RWPE2 (cell line): ENCODE results near the gene FTCDNL1.

Experiments used
- ATAC-seq: fragments of 200-7000 bp; cut with Tn5 transposase; 3 replicates; pipeline ENCODE4 v1.9.1; 2021; ENCODE audit warnings: low read depth
- DNase-seq: peaks from one replicate; pipeline ENCODE4 v3.0.0-alpha.2; 2020; ENCODE audit warnings: low spot score
- H3K27ac ChIP-seq: fragments of 450-650 bp; 2 replicates; pipeline ENCODE4 v1.5.1; 2017; ENCODE audit warnings: mild to moderate bottlenecking; ENCODE audit not compliant: poor library complexity, severe bottlenecking
- H3K27me3 ChIP-seq: fragments of 250-450 bp; sonication (Bioruptor Pico); 2 replicates; pipeline ENCODE4 v1.5.1; 2021; ENCODE audit warnings: mild to moderate bottlenecking, moderate library complexity; ENCODE audit not compliant: insufficient read depth, poor library complexity, severe bottlenecking
- H3K36me3 ChIP-seq: fragments of 250-450 bp; sonication (Bioruptor Pico); 2 replicates; pipeline ENCODE4 v1.5.1; 2020; ENCODE audit warnings: low read depth, mild to moderate bottlenecking, moderate library complexity
- H3K4me1 ChIP-seq: fragments of 250-450 bp; sonication (Bioruptor Pico); 2 replicates; pipeline ENCODE4 v1.5.1; 2021; ENCODE audit warnings: mild to moderate bottlenecking, moderate library complexity; ENCODE audit not compliant: insufficient read depth, poor library complexity, severe bottlenecking
- H3K4me3 ChIP-seq: fragments of 250-450 bp; sonication (Bioruptor Pico); 2 replicates; pipeline ENCODE4 v1.5.1; 2021; ENCODE audit warnings: mild to moderate bottlenecking, moderate library complexity; ENCODE audit not compliant: severe bottlenecking
- H3K9me3 ChIP-seq: fragments of 250-450 bp; sonication (Bioruptor Pico); 2 replicates; pipeline ENCODE4 v1.5.1; 2021; ENCODE audit warnings: mild to moderate bottlenecking, moderate library complexity; ENCODE audit not compliant: severe bottlenecking
- CTCF ChIP-seq: fragments of 450-650 bp; IDR thresholded peaks from one replicate; pipeline ENCODE4 v1.5.1; 2017; ENCODE audit warnings: mild to moderate bottlenecking, moderate library complexity; ENCODE audit not compliant: poor library complexity, severe bottlenecking

FTCDNL1 gene

GRCh38 chr2:199716807-199717586 lies 134.0 kb downstream of the FTCDNL1 start:
- Histone ChIP-seq H3K4me3 (no peak overlapping the region), H3K36me3 (no peaks in the 10 kb centered on the region), H3K9me3 (no peaks in the 10 kb centered on the region), H3K27ac (no peak overlapping the region), H3K27me3 (no peaks in the 10 kb centered on the region), H3K4me1 (peaks cover 10% of the 10 kb centered on the region)
- TF ChIP-seq CTCF: no peak
- DNase-seq (no peak), ATAC-seq (peak; percentile 97)

GRCh38 chr2:199713746-199714145 lies 137.2 kb downstream of the FTCDNL1 start:
- ATAC-seq (no peak), DNase-seq (no peak)
- Histone ChIP-seq H3K36me3 (no peaks in the 10 kb centered on the region), H3K4me3 (no peak overlapping the region), H3K4me1 (peaks cover 10% of the 10 kb centered on the region), H3K9me3 (no peaks in the 10 kb centered on the region), H3K27me3 (no peaks in the 10 kb centered on the region), H3K27ac (no peak overlapping the region)
- no peak for TF ChIP-seq CTCF

GRCh38 chr2:199710551-199710950 lies 140.4 kb downstream of the FTCDNL1 start:
- Histone ChIP-seq H3K27ac (no peak overlapping the region), H3K4me1 (no peaks in the 10 kb centered on the region), H3K9me3 (no peaks in the 10 kb centered on the region), H3K27me3 (no peaks in the 10 kb centered on the region), H3K4me3 (no peak overlapping the region), H3K36me3 (no peaks in the 10 kb centered on the region)
- ATAC-seq (no peak), DNase-seq (no peak)
- no peak for TF ChIP-seq CTCF
